GM21576 (cell line): ENCODE measurements around the gene DPYSL4.
"Not testable (repeated sequence)": the region's sequence is repeated elsewhere in the genome, so short reads cannot be mapped to it uniquely, and the experiment has no call there.

Source experiments
- ATAC-seq: cut with Tn5 transposase; IDR thresholded peaks from one replicate; pipeline ENCODE4 v1.9.1; 2021; ENCODE audit warnings: mild to moderate bottlenecking, moderate library complexity; ENCODE audit not compliant: unreplicated experiment

Gene DPYSL4

GRCh38 chr10:132149271-132149670 is 37.5 kb upstream of the DPYSL4 start:
- no peak for ATAC-seq

- no peak for ATAC-seq
These were observed 36.8 kb upstream of the DPYSL4 start for GRCh38 chr10:132149917-132150316.

GRCh38 chr10:132150777-132151176 is 36.0 kb upstream of the DPYSL4 start:
- ATAC-seq: no peak

- ATAC-seq: no peak
These were observed 35.3 kb upstream of the DPYSL4 start for GRCh38 chr10:132151286-132151950.

- ATAC-seq: no peak
These were observed 34.7 kb upstream of the DPYSL4 start for GRCh38 chr10:132151951-132152505.

GRCh38 chr10:132152896-132153580 is 33.7 kb upstream of the DPYSL4 start:
- ATAC-seq: no peak

GRCh38 chr10:132153616-132154217 is 33.0 kb upstream of the DPYSL4 start:
- no peak for ATAC-seq

GRCh38 chr10:132154440-132154839 is 32.3 kb upstream of the DPYSL4 start:
- no peak for ATAC-seq

GRCh38 chr10:132154931-132155330 is 31.8 kb upstream of the DPYSL4 start:
- no peak for ATAC-seq

GRCh38 chr10:132155723-132156381 is 30.9 kb upstream of the DPYSL4 start:
- ATAC-seq: no peak

GRCh38 chr10:132156382-132156781 is 30.4 kb upstream of the DPYSL4 start:
- ATAC-seq: no peak

GRCh38 chr10:132157101-132157500 is 29.6 kb upstream of the DPYSL4 start:
- ATAC-seq: no peak

GRCh38 chr10:132158122-132158741 is 28.5 kb upstream of the DPYSL4 start:
- ATAC-seq: no peak

GRCh38 chr10:132158823-132159222 is 27.9 kb upstream of the DPYSL4 start:
- ATAC-seq: no peak

- ATAC-seq: not testable (repeated sequence)
These were observed 27.2 kb upstream of the DPYSL4 start for GRCh38 chr10:132159302-132160230.

GRCh38 chr10:132160231-132160630 is 26.5 kb upstream of the DPYSL4 start:
- ATAC-seq: not testable (repeated sequence)

GRCh38 chr10:132160834-132161622 is 25.7 kb upstream of the DPYSL4 start:
- ATAC-seq: not testable (repeated sequence)

GRCh38 chr10:132162021-132162531 is 24.7 kb upstream of the DPYSL4 start:
- peak; percentile 44 for ATAC-seq
